ENCODE measurements around the gene PRTN3.
A peak's percentile ranks its signal among the peaks of the same experiment; 100 is the strongest.
"Not testable (repeated sequence)": the region's sequence is repeated elsewhere in the genome, so short reads cannot be mapped to it uniquely, and the experiment has no call there.

PRTN3 gene

GRCh38 chr19:816500-816857 is 24.3 kb upstream of the PRTN3 start:
- no peak for DNase-seq

- not testable (repeated sequence) for DNase-seq
Measured at GRCh38 chr19:820212-820611, 20.6 kb upstream of the PRTN3 start.

- DNase-seq: peak; percentile 69
Measured at GRCh38 chr19:821231-821824, 19.5 kb upstream of the PRTN3 start.

GRCh38 chr19:821825-822503 is 18.8 kb upstream of the PRTN3 start, which contains the start of gene PLPPR3:
Gene PLPPR3, minus strand, starts transcription at chr19:821955. Its CDS starts 396 bp downstream, at chr19:821559.
- DNase-seq: peak; percentile 70

GRCh38 chr19:823565-824121 is 17.2 kb upstream of the PRTN3 start:
- DNase-seq: peak; percentile 69

- peak; percentile 57 for DNase-seq
Measured at GRCh38 chr19:824885-825284, 15.9 kb upstream of the PRTN3 start.

GRCh38 chr19:825897-826644 is 14.7 kb upstream of the PRTN3 start:
- no peak for DNase-seq

GRCh38 chr19:827314-827709 is 13.5 kb upstream of the PRTN3 start:
- no peak for DNase-seq

GRCh38 chr19:827710-828321 is 13.0 kb upstream of the PRTN3 start, which contains the start of gene AZU1:
Gene AZU1, plus strand, starts transcription at chr19:827837. Its CDS starts 10 bp downstream, at chr19:827847.
- no peak for DNase-seq

GRCh38 chr19:829129-829758 is 11.6 kb upstream of the PRTN3 start:
- no peak for DNase-seq

- no peak for DNase-seq
Measured at GRCh38 chr19:831407-832369, 9.1 kb upstream of the PRTN3 start.

- no peak for DNase-seq
Measured at GRCh38 chr19:834216-834615, 6.6 kb upstream of the PRTN3 start.

GRCh38 chr19:835210-835810 is 5.5 kb upstream of the PRTN3 start:
- no peak for DNase-seq

- DNase-seq: not testable (repeated sequence)
Measured at GRCh38 chr19:842802-843179, 2.0 kb downstream of the PRTN3 start.

GRCh38 chr19:843180-843835 is 2.5 kb downstream of the PRTN3 start:
- peak; percentile 63 for DNase-seq

GRCh38 chr19:843836-844545 is 3.2 kb downstream of the PRTN3 start:
- no peak for DNase-seq

- DNase-seq: no peak
Measured at GRCh38 chr19:844546-844971, 3.8 kb downstream of the PRTN3 start.

GRCh38 chr19:845707-846521 is 5.1 kb downstream of the PRTN3 start:
- DNase-seq: peak; percentile 45

- peak; percentile 41 for DNase-seq
Measured at GRCh38 chr19:848386-848921, 7.7 kb downstream of the PRTN3 start.
